ENCODE data around the gene CLIC6.

GRCh38 chr21:34693192-34693810 lies 24.5 kb downstream of the CLIC6 start:
- peak; percentile 76 to 92 (median 87) for TF ChIP-seq CTCF (IDR thresholded peaks at IDR 0.05)
- TF ChIP-seq POLR2A (IDR thresholded peaks at IDR 0.05): no peak

Data from testis (tissue), 2 donors.